ENCODE measurements around the gene LRRC46. TPM values are rescaled to one million over a fixed set of nuclear protein-coding genes. Genes with fewer than 3 reads are reported as not detected.

The LRRC46 gene
- total RNA-seq, 3 donors from 2014 or later (not counting 1 experiment from before 2014, with no cell fraction given), result 1.7 to 3.1 (median 2.7) TPM

DNA sequence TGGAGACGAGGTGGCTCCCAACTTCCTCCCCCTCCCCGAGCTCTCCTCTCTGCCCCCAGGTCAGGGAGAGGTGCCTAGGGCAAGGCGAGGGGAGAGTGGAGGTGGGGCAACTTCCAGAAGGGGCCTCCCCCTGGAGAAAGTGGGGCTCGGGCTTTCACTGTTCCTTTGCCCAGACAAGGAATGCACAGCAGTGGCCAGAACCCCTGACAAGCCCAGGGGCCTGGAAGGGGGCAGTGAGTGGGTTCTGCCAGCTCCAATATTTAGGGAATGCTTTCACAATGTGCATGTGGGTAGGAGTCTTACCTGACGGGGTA lies 52.9 kb downstream of the LRRC46 start:
- Histone ChIP-seq H3K9me3 (ENCODE audit: control insufficient read depth, insufficient read depth, low read length) (no peaks in the 10 kb centered on the region), H3K36me3 (ENCODE audit: control insufficient read depth, insufficient read depth, low read length) (no peaks in the 10 kb centered on the region), H3K4me3 (ENCODE audit: low read length) (no peak overlapping the region), H3K27ac (ENCODE audit: low read length) (no peak overlapping the region), H3K4me1 (ENCODE audit: control insufficient read depth, insufficient read depth, low read length) (peaks cover 8% of the 10 kb centered on the region), H3K27me3 (ENCODE audit: control insufficient read depth, insufficient read depth, low read length) (no peaks in the 10 kb centered on the region)
- TF ChIP-seq, protein P1, sequence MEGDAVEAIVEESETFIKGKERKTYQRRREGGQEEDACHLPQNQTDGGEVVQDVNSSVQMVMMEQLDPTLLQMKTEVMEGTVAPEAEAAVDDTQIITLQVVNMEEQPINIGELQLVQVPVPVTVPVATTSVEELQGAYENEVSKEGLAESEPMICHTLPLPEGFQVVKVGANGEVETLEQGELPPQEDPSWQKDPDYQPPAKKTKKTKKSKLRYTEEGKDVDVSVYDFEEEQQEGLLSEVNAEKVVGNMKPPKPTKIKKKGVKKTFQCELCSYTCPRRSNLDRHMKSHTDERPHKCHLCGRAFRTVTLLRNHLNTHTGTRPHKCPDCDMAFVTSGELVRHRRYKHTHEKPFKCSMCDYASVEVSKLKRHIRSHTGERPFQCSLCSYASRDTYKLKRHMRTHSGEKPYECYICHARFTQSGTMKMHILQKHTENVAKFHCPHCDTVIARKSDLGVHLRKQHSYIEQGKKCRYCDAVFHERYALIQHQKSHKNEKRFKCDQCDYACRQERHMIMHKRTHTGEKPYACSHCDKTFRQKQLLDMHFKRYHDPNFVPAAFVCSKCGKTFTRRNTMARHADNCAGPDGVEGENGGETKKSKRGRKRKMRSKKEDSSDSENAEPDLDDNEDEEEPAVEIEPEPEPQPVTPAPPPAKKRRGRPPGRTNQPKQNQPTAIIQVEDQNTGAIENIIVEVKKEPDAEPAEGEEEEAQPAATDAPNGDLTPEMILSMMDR (IDR thresholded peaks at IDR 0.05), result no peak
- DNase-seq (no peak), ATAC-seq (no peak)
- H3K4me3 Mint-ChIP-seq, result no peak overlapping the region
- H3K27ac Mint-ChIP-seq, result no peak overlapping the region
- no peaks in the 10 kb centered on the region for H3K9me3 Mint-ChIP-seq
- no peaks in the 10 kb centered on the region for H3K36me3 Mint-ChIP-seq
- intact Hi-C loops (cut with micrococcal nuclease), result no loop called here
- 80% methylated on average over 3 of the region's 5 CpGs for WGBS (ENCODE audit: insufficient coverage)
- peaks cover 0 to 6% of the 10 kb centered on the region in 2 donors for H3K4me1 Mint-ChIP-seq
- peaks cover 0 to 4% of the 10 kb centered on the region in 2 donors for H3K27me3 Mint-ChIP-seq (ENCODE audit: low read depth in 2 of 2)

DNA sequence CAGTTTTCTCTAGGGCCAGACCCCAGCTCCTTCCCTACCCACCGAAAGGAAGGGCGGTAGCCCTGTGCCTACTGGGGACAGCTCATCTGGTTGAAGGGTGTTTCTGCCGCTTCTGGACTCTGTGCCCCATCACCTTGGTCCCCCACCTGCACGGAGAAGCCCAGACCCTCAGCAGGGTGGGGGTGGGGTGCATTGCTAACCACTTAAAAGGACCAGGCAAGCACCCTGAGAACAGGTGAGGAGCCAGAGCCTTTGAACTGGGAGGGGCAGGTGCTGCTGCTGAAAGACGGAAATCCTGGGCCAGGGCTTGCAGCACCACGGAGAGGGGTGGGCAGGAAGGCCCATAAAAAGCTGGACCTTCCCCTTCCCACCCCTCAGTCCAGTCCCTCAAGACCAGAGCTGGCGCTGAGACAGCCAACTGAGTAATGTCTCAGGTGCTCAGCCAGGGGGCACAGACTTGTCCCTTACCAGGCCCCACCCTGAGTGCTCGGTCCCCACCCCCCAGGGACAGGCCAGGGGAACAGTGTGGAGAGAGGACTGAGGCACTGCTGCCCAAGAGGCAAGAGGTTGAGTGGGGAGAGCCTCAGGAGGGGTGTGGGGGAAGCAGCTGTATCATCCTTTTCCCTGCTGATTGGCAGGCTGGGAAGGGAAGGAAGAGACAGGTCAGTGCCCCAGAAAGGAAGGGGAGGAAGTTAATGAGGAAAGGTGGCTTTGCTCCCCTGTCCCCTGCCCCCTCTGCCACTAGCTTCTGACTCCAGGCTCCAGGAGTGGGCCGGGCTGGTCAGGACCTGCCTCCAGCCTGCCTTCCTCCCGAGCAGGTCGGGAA lies 53.6 kb downstream of the LRRC46 start:
- no peak overlapping the region for H3K27ac Mint-ChIP-seq
- H3K9me3 ChIP-seq (ENCODE audit: control insufficient read depth, insufficient read depth, low read length), result no peaks in the 10 kb centered on the region
- no peak for ATAC-seq
- no peak overlapping the region for H3K4me3 Mint-ChIP-seq
- H3K36me3 Mint-ChIP-seq, result no peaks in the 10 kb centered on the region
- H3K36me3 ChIP-seq (ENCODE audit: control insufficient read depth, insufficient read depth, low read length), result no peaks in the 10 kb centered on the region
- peaks cover 8% of the 10 kb centered on the region for H3K4me1 ChIP-seq (ENCODE audit: control insufficient read depth, insufficient read depth, low read length)
- peaks cover 0 to 4% of the 10 kb centered on the region in 2 donors for H3K27me3 Mint-ChIP-seq (ENCODE audit: low read depth in 2 of 2)
- DNase-seq, result peak in 1 of 2 donors; percentile 44
- no peak overlapping the region for H3K27ac ChIP-seq (ENCODE audit: low read length)
- WGBS (ENCODE audit: insufficient coverage), result 68% methylated on average over 11 of the region's 11 CpGs
- H3K4me1 Mint-ChIP-seq, result peaks cover 0 to 9% of the 10 kb centered on the region in 2 donors
- no peak overlapping the region for H3K4me3 ChIP-seq (ENCODE audit: low read length)
- no peaks in the 10 kb centered on the region for H3K9me3 Mint-ChIP-seq
- no peaks in the 10 kb centered on the region for H3K27me3 ChIP-seq (ENCODE audit: control insufficient read depth, insufficient read depth, low read length)
- intact Hi-C loops (cut with micrococcal nuclease), result no loop called here
- TF ChIP-seq, protein P1 (IDR thresholded peaks at IDR 0.05), result no peak

Other genes starting within 250 kb of the LRRC46 start
- gene KPNB1, start 181.8 kb upstream of the LRRC46 start, total RNA-seq, result 100 to 1,000 TPM; 236 to 273 (median 259) TPM
- 10 to 100 TPM; 21.4 to 38.9 (median 37.6) TPM for gene TBKBP1, start 137.5 kb upstream of the LRRC46 start, total RNA-seq
- 100 to 1,000 TPM; 234 to 328 (median 257) TPM for gene TBX21, start 98.4 kb upstream of the LRRC46 start, total RNA-seq
- 100 to 1,000 TPM; 113 to 162 (median 119) TPM for gene OSBPL7, start 9.9 kb upstream of the LRRC46 start, total RNA-seq
- 100 to 1,000 TPM; 106 to 232 (median 144) TPM for gene MRPL10, start 129 bp upstream of the LRRC46 start, total RNA-seq
- 10 to 100 TPM; 33.7 to 38.0 (median 35.7) TPM for gene SCRN2, start 9.6 kb downstream of the LRRC46 start, total RNA-seq
- gene SP6, start 19.5 kb downstream of the LRRC46 start, total RNA-seq, result under 1 TPM in 2 of 3 donors, not detected in 1; 0.09 TPM
- 10 to 100 TPM; 29.4 to 44.1 (median 33.1) TPM for gene SP2, start 64.6 kb downstream of the LRRC46 start, total RNA-seq
- gene PNPO, start 109.9 kb downstream of the LRRC46 start, total RNA-seq, result 10 to 100 TPM in 1 of 3 donors, 1 to 10 TPM in 2; 6.0 to 10.9 (median 9.3) TPM
- not detected for gene PRR15L, start 126.2 kb downstream of the LRRC46 start, total RNA-seq
- gene CDK5RAP3, start 139.4 kb downstream of the LRRC46 start, total RNA-seq, result 100 to 1,000 TPM; 289 to 300 (median 292) TPM
- gene COPZ2, start 206.1 kb downstream of the LRRC46 start, total RNA-seq, result 10 to 100 TPM; 15.9 to 19.1 (median 16.5) TPM
- 10 to 100 TPM; 38.6 to 53.4 (median 47.5) TPM for gene NFE2L1, start 216.7 kb downstream of the LRRC46 start, total RNA-seq

Data from natural killer cell (primary cell).